SU-DHL-6 (cell line): ENCODE data around the gene GLI3.

Source experiments
- CTCF ChIP-seq: fragments of 200-600 bp; sonication (generic); IDR thresholded peaks from one replicate; pipeline ENCODE4 v1.5.1; 2017; ENCODE audit warnings: antibody characterized with exemption, mild to moderate bottlenecking, low read length, moderate library complexity; ENCODE audit not compliant: insufficient read depth, poor library complexity, severe bottlenecking
- EZH2phosphoT487 ChIP-seq: fragments of 200-600 bp; sonication (generic), shearing (Covaris generic); conservative IDR thresholded peaks from 2 replicates; pipeline ENCODE4 v1.6.1; 2018; ENCODE audit warnings: mild to moderate bottlenecking, antibody characterized with exemption, low read length, moderate library complexity, mixed read lengths

- no peak for TF ChIP-seq CTCF
- no peak for TF ChIP-seq EZH2phosphoT487
These were observed 321.1 kb downstream of the GLI3 start for GRCh38 chr7:41915871-41916270.
